SHP77 (cell line): ENCODE results near the gene TRABD.
"Not testable (repeated sequence)": the region's sequence is repeated elsewhere in the genome, so short reads cannot be mapped to it uniquely, and the experiment has no call there.

ENCODE experiments used
- DNase-seq, 2 experiments: peaks; one replicate each; lab custom pipeline; 2025; lab: John Stamatoyannopoulos, UW

The TRABD gene

DNA sequence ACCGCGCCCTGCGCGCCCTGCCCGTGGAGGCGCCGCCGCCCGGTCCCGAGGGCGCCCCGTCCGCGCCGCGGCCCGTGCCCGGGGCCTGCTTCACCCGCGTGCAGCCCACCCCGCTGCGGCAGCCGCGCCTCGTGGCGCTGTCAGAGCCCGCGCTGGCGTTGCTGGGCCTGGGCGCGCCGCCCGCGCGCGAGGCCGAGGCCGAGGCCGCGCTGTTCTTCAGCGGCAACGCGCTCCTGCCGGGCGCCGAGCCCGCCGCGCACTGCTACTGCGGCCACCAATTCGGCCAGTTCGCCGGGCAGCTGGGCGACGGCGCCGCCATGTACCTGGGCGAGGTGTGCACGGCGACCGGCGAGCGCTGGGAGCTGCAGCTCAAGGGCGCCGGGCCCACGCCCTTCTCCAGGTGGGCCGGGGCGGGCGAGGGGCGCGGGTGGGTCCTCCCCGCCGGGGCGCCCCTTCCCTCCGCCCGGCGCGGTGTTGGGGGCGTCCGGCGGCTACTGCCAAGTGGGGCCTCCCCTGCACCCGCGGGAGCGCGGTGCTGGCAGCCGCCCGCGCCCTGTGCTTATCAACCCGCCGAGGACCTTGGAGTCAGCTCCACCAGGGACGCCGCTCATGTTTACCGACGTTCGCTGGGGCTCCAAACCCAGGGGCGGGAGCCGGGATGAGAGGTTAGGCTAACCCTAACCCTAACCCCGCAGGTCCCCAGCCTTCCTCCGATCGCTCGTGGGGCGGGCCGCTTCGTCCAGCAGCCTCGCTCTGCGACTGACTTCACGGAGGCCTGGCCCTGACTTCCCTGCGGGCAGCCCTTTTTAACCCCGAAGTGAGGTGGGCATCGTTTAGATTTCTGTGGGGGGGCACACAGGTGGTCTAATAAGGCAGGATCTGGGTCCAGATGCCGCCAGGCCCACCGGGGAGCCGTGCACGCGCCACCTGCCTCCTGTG, 15.7 kb downstream of the TRABD start:
- no peak for DNase-seq

DNA sequence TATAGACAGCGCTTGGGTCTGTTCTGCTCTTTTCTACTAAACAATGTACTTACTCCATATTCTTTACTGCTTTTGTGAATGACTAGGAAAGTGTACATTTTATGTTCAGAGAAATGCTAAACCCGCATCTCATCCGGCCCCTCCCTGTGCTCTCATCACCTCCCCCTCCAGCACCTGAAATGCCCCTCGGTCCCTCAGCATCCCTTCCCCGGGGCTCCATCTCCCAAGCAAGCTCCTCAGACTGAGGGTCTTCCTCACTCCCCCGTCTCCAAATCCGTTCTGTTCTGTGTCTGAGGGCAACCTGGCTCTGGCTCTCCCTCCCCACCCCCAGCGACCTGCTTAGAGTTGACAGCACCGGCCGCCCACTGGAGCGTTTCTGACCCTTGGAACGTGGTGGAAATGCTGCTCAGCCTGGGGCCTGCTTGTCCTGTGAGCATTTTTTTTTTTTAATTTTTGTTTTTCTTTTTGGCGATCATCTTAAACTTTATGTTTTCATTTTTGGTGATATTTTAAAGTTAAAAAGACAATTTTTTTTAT, 16.5 kb downstream of the TRABD start:
- no peak for DNase-seq

DNA sequence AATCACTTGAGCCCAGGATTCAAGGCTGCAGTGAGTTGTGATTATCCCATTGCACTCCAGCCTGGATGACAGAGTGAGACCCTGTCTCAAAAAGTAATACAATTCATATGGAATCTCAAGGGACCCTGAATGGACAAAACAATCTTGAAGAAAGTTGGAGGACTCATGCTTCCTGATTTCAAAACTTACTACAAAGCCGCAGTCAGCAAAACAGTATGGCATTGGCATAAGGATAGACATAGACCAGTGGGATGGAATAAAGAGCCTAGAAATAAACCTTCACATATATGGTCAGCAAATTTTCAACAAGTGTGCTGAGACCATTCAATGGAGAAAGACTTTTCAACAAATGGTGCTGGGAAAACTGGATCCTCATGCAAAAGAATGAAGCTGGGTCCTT, 17.6 kb downstream of the TRABD start:
- DNase-seq = no peak

- no peak for DNase-seq
Observed at GRCh38 chr22:50204571-50204970, 18.9 kb downstream of the TRABD start.

GRCh38 chr22:50204998-50205397, 19.3 kb downstream of the TRABD start:
- DNase-seq = not testable (repeated sequence)

- no peak for DNase-seq
Observed at GRCh38 chr22:50205781-50206569, 20.3 kb downstream of the TRABD start.

DNA sequence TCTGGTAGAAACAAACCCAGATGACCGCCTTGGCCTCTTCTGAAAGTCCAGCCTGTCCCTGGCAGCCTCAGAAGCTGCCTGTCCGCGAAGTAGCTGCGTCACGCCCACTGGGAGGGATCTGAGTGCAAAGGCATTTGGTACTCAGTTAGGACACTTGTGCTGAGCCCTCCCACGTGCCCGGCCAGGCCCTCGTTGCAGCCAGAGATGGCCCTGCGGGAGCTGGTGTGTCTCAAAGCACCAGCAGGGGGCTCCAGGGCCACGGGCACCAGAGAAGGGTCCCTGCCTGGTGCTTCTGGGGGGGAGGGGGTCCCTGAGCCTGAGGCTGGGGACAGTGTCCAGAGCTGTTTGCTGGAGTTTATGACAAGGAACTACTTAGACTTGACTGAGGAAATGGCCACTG, 20.9 kb downstream of the TRABD start:
- peak; percentile 32 to 33 for DNase-seq

DNA sequence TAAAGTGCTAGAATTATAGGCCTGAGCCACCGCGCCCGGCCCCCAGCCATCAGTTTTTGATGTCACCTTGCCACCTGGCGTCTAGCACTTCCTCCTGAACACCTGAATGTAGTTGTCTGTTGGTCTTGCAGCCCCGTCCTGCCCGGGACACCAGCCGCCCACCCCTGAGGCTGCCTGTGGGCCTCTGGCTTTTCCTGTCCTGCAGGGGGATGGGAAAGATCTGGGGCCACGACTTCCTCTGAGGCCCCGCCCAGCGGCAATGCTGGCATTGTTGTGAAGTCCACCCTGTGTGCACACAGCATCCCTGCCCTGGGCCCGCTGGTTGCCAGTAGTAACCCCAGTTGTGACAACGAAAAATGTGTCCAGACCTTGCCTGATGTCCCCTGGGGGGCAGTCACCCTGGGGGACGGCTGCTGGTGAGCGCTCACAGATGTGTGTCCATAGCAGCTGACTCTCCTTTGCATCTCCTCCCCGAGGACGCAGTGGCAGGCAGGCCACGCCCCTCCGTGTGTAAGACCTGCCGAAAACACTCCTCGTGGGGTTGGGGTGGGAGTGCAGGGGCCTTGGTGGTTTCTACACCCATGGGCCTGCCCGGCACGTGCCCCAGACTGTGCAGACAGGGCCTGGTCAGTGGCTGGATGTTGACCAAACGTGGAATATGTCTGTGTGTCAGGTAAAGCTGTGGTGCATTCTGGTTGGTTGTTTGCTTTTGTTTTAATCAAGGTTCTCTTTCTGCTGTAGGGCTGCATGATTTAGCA, 21.8 kb downstream of the TRABD start:
- no peak for DNase-seq

DNA sequence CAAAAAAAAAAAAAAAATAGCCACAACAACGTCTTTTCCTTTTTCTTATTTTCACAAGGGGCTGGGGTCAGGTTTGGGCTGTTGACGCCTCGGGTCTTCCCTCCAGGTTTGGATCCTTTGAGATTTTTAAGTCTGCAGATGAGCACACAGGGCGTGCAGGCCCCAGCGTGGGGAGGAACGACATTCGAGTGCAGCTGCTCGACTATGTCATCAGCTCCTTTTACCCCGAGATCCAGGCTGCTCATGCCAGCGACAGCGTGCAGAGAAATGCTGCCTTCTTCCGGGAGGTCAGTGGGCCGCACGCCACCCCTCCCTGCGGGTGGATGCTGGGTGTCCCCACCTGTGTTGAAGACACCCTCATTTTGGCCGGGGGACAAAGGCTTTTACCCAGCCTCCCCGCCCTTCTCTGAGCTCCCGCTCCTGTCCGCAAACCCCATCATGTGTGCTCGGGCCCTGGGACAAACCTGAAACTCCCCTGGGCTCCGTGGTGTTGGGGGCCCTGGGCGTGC, 22.8 kb downstream of the TRABD start:
- DNase-seq = no peak

DNA sequence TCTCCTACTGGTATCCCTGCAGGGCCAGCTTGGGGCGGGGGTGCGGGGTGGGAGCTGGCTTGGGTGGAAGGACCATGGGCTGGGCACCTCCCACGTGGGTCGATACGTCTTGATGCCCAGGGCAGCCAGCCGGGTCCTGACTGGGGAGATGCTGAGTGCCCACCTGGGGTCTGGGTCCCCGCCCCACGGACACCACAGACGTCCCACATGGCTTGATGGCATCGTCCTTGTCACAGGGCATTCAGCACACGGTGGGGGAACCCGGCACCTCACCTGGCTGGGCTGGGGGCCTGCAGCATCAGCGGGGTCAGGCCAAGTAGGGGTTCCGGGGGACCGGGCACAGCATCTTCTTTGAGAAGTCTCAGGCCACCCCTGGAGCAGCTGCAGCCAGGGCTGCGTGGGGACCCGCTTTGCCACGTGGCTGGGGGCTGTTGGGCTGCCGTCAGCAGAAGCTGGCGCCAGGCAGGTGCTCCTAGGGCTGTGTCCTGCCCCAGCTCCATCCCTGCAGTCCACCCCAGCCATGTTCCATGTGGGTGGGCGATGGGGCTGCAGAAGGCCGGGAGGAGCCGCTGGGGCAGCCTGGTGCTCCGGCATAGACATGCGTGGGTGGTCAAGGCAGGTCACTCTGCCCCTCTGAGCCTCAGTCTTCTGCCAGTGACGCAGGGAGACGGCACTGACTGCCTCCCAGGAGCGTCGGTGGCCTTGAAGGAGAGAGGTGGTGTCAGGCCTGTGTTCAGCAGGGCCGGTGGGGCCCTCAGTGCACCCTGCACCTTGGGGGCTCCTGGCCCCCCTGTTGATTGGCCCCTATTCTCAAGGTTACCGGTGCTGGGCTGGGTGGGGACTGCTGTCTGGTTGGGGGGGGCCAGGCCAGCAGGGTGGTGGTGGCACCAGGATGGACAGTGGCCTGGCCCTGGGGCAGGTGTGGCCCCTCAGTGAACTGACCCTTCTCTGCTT, 23.5 kb downstream of the TRABD start:
- DNase-seq = no peak

GRCh38 chr22:50209893-50210292, 24.2 kb downstream of the TRABD start:
- DNase-seq = peak; percentile 30 to 61

DNA sequence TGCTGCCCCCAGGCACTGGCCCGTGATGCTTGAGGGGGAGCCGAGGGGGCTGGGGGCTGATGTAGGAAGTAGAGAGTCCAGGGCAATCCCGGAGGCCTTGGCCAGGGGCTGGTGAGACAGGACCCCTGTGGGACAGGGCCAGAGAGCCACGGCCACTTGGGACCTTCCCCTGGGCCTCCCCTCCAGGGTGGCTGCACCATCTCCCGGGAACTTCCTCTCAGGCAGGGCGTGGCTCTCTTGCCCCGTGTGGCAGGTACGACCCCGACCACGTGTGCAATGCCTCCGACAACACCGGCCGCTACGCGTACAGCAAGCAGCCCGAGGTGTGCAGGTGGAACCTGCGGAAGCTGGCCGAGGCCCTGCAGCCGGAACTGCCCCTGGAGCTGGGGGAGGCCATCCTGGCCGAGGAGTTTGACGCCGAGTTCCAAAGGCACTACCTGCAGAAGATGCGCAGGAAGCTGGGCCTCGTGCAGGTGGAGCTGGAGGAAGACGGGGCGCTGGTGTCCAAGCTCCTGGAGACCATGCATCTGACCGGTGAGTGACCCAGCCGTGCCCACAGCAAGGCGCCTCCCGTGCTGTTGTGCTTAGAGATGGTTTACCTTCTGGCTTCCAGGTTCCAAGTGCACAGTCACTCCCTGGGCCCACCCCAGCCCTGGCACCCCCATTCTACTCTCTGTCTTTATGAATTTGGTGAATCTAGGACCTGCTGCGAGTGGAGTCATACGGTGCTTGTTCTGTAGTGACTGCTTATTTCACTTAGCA, 24.8 kb downstream of the TRABD start:
- DNase-seq = no peak

DNA sequence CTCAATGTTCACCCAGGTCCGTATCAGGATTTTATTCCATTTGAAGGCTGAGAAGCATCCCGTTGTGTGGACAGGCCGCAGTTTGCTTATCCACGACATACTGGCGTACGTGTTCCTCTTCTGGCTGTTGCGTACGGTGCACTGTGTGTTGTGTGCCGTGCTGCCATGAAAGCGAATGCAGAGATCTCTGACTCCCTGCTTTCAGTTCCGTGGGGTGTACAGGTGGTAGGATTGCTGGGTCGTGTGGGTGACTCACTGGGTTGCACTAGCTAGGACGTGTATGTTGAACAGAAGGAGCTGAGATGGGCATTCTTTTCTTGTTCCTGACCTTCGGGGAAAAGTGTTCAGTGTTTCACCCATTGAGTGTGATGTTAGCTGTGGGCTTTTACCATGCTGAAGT, 25.4 kb downstream of the TRABD start:
- no peak for DNase-seq

- DNase-seq = no peak
Observed at GRCh38 chr22:50213263-50213662, 27.6 kb downstream of the TRABD start.

DNA sequence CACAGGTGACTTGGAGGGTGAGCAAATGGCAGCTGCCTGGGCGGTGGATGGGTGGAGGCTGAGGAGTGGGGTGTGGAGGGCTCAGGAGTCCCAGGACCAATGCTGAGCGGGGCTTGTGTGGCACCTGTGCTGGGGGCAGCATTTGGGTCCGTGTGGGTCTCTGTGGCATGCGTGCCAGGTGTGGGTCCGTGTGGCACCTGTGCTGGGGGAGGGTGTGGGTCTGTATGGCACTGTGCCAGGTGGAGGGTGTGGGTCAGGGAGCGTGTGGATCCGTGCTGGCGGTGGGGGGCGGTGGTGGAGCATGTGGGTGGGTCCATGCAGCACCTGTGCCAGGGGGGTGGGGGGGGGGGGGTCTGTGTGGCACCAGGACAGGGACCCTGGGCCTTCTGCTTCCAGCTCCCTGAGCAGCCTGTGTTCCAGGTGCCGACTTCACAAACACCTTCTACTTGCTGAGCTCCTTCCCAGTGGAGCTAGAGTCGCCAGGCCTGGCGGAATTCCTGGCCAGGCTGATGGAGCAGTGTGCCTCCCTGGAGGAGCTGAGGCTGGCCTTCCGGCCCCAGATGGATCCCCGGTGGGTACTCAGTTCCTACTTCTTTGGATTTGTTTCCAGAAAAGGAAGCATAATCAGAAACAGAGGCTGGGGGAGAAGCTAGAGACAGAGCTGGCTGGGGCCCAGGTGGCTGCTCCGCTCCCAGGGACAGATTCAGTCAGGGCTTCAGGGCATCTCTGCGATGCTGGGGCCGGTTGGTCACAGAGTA, 29.8 kb downstream of the TRABD start:
- no peak for DNase-seq

GRCh38 chr22:50216055-50216683, 30.5 kb downstream of the TRABD start:
- no peak for DNase-seq

- no peak for DNase-seq
Observed at GRCh38 chr22:50216684-50217520, 31.2 kb downstream of the TRABD start.
